ENCODE results near the gene TSGA10IP. TPM values are rescaled to one million over a fixed set of nuclear protein-coding genes. Genes with fewer than 3 reads are reported as not detected.

TSGA10IP gene
- total RNA-seq, 1 experiment from 2014 or later = not detected

DNA sequence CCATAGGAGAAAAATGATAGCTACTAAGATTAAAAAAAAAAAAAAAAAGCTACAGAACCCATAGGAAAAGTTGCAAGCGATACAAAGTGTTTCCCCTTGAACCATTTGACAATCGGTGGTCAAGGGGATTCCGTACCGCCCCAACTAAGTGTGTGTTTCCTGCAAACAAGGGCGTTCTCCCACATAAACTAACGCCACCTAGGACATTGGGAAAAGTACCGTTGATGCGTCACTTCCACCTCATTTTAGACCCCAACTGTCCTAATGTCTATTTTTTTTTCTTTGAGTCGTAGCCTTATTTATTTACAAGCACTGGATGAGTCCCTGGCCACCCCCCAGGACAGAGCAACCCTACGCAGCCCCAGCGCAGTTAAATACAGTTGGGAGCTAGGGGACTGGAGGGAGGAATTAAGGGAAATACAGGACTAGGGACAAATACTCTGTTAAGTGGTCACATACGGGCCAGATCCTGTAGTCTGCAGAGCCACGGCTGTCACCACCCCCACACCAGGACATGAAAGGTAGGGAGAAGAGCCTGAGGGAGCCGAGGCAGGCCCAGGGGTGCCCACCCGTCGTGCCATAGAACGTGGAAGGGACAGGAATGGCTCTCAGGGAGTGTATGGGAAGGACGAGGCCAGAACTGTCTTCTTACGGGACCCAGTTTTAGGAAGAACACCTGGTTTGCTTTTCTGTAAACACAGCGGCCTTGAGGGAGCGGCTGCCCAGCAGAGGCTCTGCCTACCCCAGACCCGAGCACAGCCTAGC, 37.7 kb downstream of the TSGA10IP start:
- TF ChIP-seq, protein P1, sequence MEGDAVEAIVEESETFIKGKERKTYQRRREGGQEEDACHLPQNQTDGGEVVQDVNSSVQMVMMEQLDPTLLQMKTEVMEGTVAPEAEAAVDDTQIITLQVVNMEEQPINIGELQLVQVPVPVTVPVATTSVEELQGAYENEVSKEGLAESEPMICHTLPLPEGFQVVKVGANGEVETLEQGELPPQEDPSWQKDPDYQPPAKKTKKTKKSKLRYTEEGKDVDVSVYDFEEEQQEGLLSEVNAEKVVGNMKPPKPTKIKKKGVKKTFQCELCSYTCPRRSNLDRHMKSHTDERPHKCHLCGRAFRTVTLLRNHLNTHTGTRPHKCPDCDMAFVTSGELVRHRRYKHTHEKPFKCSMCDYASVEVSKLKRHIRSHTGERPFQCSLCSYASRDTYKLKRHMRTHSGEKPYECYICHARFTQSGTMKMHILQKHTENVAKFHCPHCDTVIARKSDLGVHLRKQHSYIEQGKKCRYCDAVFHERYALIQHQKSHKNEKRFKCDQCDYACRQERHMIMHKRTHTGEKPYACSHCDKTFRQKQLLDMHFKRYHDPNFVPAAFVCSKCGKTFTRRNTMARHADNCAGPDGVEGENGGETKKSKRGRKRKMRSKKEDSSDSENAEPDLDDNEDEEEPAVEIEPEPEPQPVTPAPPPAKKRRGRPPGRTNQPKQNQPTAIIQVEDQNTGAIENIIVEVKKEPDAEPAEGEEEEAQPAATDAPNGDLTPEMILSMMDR (conservative IDR thresholded peaks at IDR 0.05) = no peak
- no peak for TF ChIP-seq EZH2 (IDR thresholded peaks at IDR 0.05; ENCODE audit: low read depth)
- CTCF ChIA-PET = interaction anchor here (0.6 to 0.7 kb wide), 2 partner anchors 99 to 147 kb away, joined by 4 to 5 read pairs; no protein-coding TSS in a partner anchor
- no peak overlapping the region for H2AFZ ChIP-seq
- no TSS peak for BruUV-seq (replicated peaks)
- no peak for DNase-seq
- POLR2A ChIA-PET (ENCODE audit: unreplicated experiment) = no interaction called here
- H3F3A ChIP-seq (ENCODE audit: insufficient read depth, low read depth) = peaks cover 27% of the 10 kb centered on the region; the same call in 1 of the 2 replicates
- no peaks in the 10 kb centered on the region for H3K79me2 ChIP-seq (ENCODE audit: low read depth)
- 0 out of 2 replicates have a peak, but pooled peaks cover 4% of the 10 kb centered on the region for H3K36me3 ChIP-seq (ENCODE audit: low read depth)
- no peak overlapping the region for H3K4me2 ChIP-seq
- no peak overlapping the region for H3K4me3 ChIP-seq
- H4K20me1 ChIP-seq (ENCODE audit: insufficient read depth) = no peaks in the 10 kb centered on the region
- H3K4me1 ChIP-seq (replicated peaks; ENCODE audit: insufficient read depth) = peaks cover 4% of the 10 kb centered on the region; the same call in 1 of the 2 replicates
- no peaks in the 10 kb centered on the region for H3K27me3 ChIP-seq (ENCODE audit: insufficient read depth, low read depth)
- intact Hi-C loops (cut with micrococcal nuclease; ENCODE audit: unreplicated experiment) = no loop called here
- H3K9me2 ChIP-seq (ENCODE audit: insufficient read depth) = no peaks in the 10 kb centered on the region
- H3K9me3 ChIP-seq (ENCODE audit: insufficient read depth, low read depth) = no peaks in the 10 kb centered on the region
- H3K27ac ChIP-seq = no peak overlapping the region

DNA sequence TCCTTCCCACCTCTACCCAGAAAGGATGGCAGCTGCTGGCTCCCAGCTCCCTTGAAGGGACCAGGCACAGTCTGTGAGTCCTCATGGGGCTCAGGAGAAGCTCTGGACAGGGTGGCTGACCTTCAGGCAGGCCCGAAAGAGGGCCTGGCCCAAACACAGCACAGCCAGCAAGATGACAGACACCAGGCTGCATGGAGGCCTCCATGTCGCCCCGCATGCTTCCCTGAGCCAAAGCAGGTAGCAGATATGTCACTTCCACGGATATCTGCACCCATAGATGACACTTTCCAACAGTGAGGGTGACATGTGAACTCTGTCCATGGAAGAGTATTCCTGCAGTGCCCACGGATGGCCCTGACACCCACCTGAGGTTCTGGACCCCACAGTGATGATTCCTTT, 38.3 kb downstream of the TSGA10IP start:
- H3K79me2 ChIP-seq (ENCODE audit: low read depth) = no peaks in the 10 kb centered on the region
- TF ChIP-seq, protein P1 (conservative IDR thresholded peaks at IDR 0.05) = no peak
- TF ChIP-seq EZH2 (IDR thresholded peaks at IDR 0.05; ENCODE audit: low read depth) = no peak
- no TSS peak for BruUV-seq (replicated peaks)
- 0 out of 2 replicates have a peak, but pooled peaks cover 4% of the 10 kb centered on the region for H3K36me3 ChIP-seq (ENCODE audit: low read depth)
- ChIA-PET POLR2A (ENCODE audit: unreplicated experiment) (no interaction called here), CTCF (no interaction called here)
- H4K20me1 ChIP-seq (ENCODE audit: insufficient read depth) = no peaks in the 10 kb centered on the region
- no peak overlapping the region for H2AFZ ChIP-seq
- DNase-seq = no peak
- no peaks in the 10 kb centered on the region for H3K9me2 ChIP-seq (ENCODE audit: insufficient read depth)
- intact Hi-C loops (cut with micrococcal nuclease; ENCODE audit: unreplicated experiment) = no loop called here
- no peaks in the 10 kb centered on the region for H3K9me3 ChIP-seq (ENCODE audit: insufficient read depth, low read depth)
- H3F3A ChIP-seq (ENCODE audit: insufficient read depth, low read depth) = peaks cover 27% of the 10 kb centered on the region; the same call in 1 of the 2 replicates
- H3K27ac ChIP-seq = no peak overlapping the region
- H3K4me2 ChIP-seq = no peak overlapping the region
- H3K4me3 ChIP-seq = no peak overlapping the region
- peaks cover 4% of the 10 kb centered on the region; the same call in 1 of the 2 replicates for H3K4me1 ChIP-seq (replicated peaks; ENCODE audit: insufficient read depth)
- H3K27me3 ChIP-seq (ENCODE audit: insufficient read depth, low read depth) = no peaks in the 10 kb centered on the region

- TF ChIP-seq, protein P1 (conservative IDR thresholded peaks at IDR 0.05) = no peak
- no peak for TF ChIP-seq EZH2 (IDR thresholded peaks at IDR 0.05; ENCODE audit: low read depth)
- DNase-seq = no peak
- Histone ChIP-seq H3K4me3 (no peak overlapping the region), H3F3A (ENCODE audit: insufficient read depth, low read depth) (peaks cover 24% of the 10 kb centered on the region), H4K20me1 (ENCODE audit: insufficient read depth) (no peaks in the 10 kb centered on the region), H3K27ac (no peak overlapping the region), H3K79me2 (ENCODE audit: low read depth) (no peaks in the 10 kb centered on the region), H3K4me1 (replicated peaks; ENCODE audit: insufficient read depth) (peaks cover 4% of the 10 kb centered on the region; the same call in 1 of the 2 replicates), H2AFZ (no peak overlapping the region), H3K9me2 (ENCODE audit: insufficient read depth) (no peaks in the 10 kb centered on the region), H3K36me3 (ENCODE audit: low read depth) (no peaks in the 10 kb centered on the region), H3K27me3 (ENCODE audit: insufficient read depth, low read depth) (no peaks in the 10 kb centered on the region), H3K9me3 (ENCODE audit: insufficient read depth, low read depth) (no peaks in the 10 kb centered on the region), H3K4me2 (no peak overlapping the region)
- BruUV-seq (replicated peaks) = no TSS peak
- CTCF ChIA-PET = interaction anchor here (1.5 kb wide), 1 partner anchor 102 kb away, joined by 4 read pairs; no protein-coding TSS in a partner anchor
- POLR2A ChIA-PET (ENCODE audit: unreplicated experiment) = no interaction called here
- intact Hi-C loops (cut with micrococcal nuclease; ENCODE audit: unreplicated experiment) = no loop called here
Observed at GRCh38 chr11:65987336-65987735, 42.1 kb downstream of the TSGA10IP start.

Measured in PC-9 (cell line).